ENCODE measurements around the gene ABHD8. TPM values are rescaled to one million over a fixed set of nuclear protein-coding genes. Genes with fewer than 3 reads are reported as not detected.

The ABHD8 gene
- total and polyA plus RNA-seq, 2 of the 13 experiments (the other 11 are each of a cell fraction or from before 2014, with no cell fraction given) = 6.3 to 7.2 TPM

- intact Hi-C loops (cut with micrococcal nuclease; ENCODE audit: unreplicated experiment) (loop anchor here (1.0 kb wide), 1 partner anchor 37 kb away; the partner anchor contains the start of gene BABAM1), in situ Hi-C loops (cut with HindIII; ENCODE audit: extremely low pct_ligation_motif_present, low pct_unique_long_range_greater_than_20kb) (no loop called here)
- Histone ChIP-seq H3K4me1 (ENCODE audit: insufficient read depth, low read length) (peaks cover 33% of the 10 kb centered on the region), H3K9ac (ENCODE audit: insufficient read depth, low read depth, low read length) (0 out of 2 replicates have a peak overlapping the region, but pooled peaks have one; percentile 33), H3K4me2 (ENCODE audit: low read depth, low read length) (peak overlapping the region; percentile 97), H3K27ac (ENCODE audit: extremely low read length, insufficient read depth, low read length) (peak overlapping the region; percentile 48), H3K79me2 (ENCODE audit: insufficient read depth, low read length) (peaks cover 4% of the 10 kb centered on the region), H3K27me3 (ENCODE audit: control insufficient read depth in 1 of 2, insufficient read depth in 2 of 2, low read length in 2 of 2) (no peaks in the 10 kb centered on the region; a peak in 1 of 5 replicates), H3K4me3 (replicated peaks in 1 of 3; ENCODE audit: insufficient read depth in 1 of 3, low read depth in 2 of 3, low read length in 3 of 3) (peak overlapping the region in 1 of 3 experiments; percentile 85; a peak in 3 of 6 replicates), H4K20me1 (ENCODE audit: insufficient read depth, low read length) (no peaks in the 10 kb centered on the region), H3K9me3 (ENCODE audit: low read length) (no peaks in the 10 kb centered on the region), H2AFZ (ENCODE audit: low read length) (no peak overlapping the region), H3K36me3 (replicated peaks in 1 of 2; ENCODE audit: control insufficient read depth in 1 of 2, insufficient read depth in 2 of 2, low read length in 2 of 2) (no peaks in the 10 kb centered on the region)
- CTCF ChIA-PET (ENCODE audit: low intra/inter-chr PET ratio, low total read pairs) = no interaction called here
- POLR2A ChIA-PET = interaction anchor here (0.7 to 1.8 kb wide), 16 partner anchors 13 to 302 kb away, joined by 3 to 13 read pairs (median 4); partner anchors contain the start of genes BABAM1, BST2, MVB12A and OCEL1
- FAIRE-seq (no peak), ATAC-seq (no peak), DNase-seq (ENCODE audit: low spot score) (no peak)
- TF ChIP-seq ZNF652 (CRISPR knock-in tag; IDR thresholded peaks at IDR 0.05; ENCODE audit: borderline replicate concordance, low read depth) (peak; percentile 78), ZNF121 (CRISPR knock-in tag; IDR thresholded peaks at IDR 0.05) (peak; percentile 70), NR2F2 (IDR thresholded peaks at IDR 0.05; ENCODE audit: borderline replicate concordance, low read depth) (no peak), ZNF317 (CRISPR knock-in tag; IDR thresholded peaks at IDR 0.05) (0 out of 2 replicates have a peak, but pooled peaks have one; percentile 10)
- 53% methylated on average over 12 of the region's 12 CpGs for WGBS (ENCODE audit: low lambda C conversion rate)
- no TSS peak for BruUV-seq (replicated peaks)
Observed at GRCh38 chr19:17304386-17305215, 1.4 kb upstream of the ABHD8 start.

DNA sequence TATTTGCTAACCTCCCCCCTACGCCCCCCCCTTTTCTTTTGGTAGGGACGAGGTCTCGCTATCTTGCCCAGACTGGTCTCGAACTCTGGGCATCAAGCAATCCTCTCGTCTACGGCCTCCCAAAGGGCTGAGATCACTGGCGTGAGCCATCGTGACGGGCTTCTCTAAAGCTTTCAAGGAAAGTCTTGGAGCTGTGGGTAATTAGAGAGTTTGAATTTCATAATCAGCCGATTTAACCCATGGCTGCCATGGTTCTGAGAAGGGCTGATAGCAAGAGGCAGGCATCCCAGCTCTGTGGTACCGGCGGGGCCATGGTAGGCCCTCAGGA is 679 bp upstream of the ABHD8 start:
- Histone ChIP-seq H3K27ac (ENCODE audit: extremely low read length, insufficient read depth, low read length) (no peak overlapping the region), H2AFZ (ENCODE audit: low read length) (no peak overlapping the region), H3K9me3 (ENCODE audit: low read length) (no peaks in the 10 kb centered on the region), H3K36me3 (replicated peaks in 1 of 2; ENCODE audit: control insufficient read depth in 1 of 2, insufficient read depth in 2 of 2, low read length in 2 of 2) (no peaks in the 10 kb centered on the region), H3K4me2 (ENCODE audit: low read depth, low read length) (peak overlapping the region; percentile 97), H3K27me3 (ENCODE audit: control insufficient read depth in 1 of 2, insufficient read depth in 2 of 2, low read length in 2 of 2) (no peaks in the 10 kb centered on the region), H3K79me2 (ENCODE audit: insufficient read depth, low read length) (peaks cover 3% of the 10 kb centered on the region), H3K4me3 (replicated peaks in 1 of 3; ENCODE audit: insufficient read depth in 1 of 3, low read depth in 2 of 3, low read length in 3 of 3) (peak overlapping the region; percentile 47 to 81 (median 61); a peak in 5 of 6 replicates), H3K4me1 (ENCODE audit: insufficient read depth, low read length) (peaks cover 33% of the 10 kb centered on the region), H4K20me1 (ENCODE audit: insufficient read depth, low read length) (no peaks in the 10 kb centered on the region), H3K9ac (ENCODE audit: insufficient read depth, low read depth, low read length) (peak overlapping the region; percentile 58; the same call in 1 of the 2 replicates)
- ChIA-PET POLR2A (interaction anchor here (0.8 to 1.8 kb wide), 4 partner anchors 13 to 79 kb away, joined by 3 to 5 read pairs (median 4); no protein-coding TSS in a partner anchor), CTCF (ENCODE audit: low intra/inter-chr PET ratio, low total read pairs) (no interaction called here)
- DNase-seq (ENCODE audit: low spot score) (no peak), ATAC-seq (no peak), FAIRE-seq (no peak)
- intact Hi-C loops (cut with micrococcal nuclease; ENCODE audit: unreplicated experiment) (loop anchor here (1.0 kb wide), 1 partner anchor 89 kb away; the partner anchor contains the start of gene USE1), in situ Hi-C loops (cut with HindIII; ENCODE audit: extremely low pct_ligation_motif_present, low pct_unique_long_range_greater_than_20kb) (no loop called here)
- 0 out of 2 replicates have a peak, but pooled peaks have one; percentile 19 for TF ChIP-seq ZNF121 (CRISPR knock-in tag; IDR thresholded peaks at IDR 0.05)
- TF ChIP-seq, protein P1, sequence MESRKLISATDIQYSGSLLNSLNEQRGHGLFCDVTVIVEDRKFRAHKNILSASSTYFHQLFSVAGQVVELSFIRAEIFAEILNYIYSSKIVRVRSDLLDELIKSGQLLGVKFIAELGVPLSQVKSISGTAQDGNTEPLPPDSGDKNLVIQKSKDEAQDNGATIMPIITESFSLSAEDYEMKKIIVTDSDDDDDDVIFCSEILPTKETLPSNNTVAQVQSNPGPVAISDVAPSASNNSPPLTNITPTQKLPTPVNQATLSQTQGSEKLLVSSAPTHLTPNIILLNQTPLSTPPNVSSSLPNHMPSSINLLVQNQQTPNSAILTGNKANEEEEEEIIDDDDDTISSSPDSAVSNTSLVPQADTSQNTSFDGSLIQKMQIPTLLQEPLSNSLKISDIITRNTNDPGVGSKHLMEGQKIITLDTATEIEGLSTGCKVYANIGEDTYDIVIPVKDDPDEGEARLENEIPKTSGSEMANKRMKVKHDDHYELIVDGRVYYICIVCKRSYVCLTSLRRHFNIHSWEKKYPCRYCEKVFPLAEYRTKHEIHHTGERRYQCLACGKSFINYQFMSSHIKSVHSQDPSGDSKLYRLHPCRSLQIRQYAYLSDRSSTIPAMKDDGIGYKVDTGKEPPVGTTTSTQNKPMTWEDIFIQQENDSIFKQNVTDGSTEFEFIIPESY (CRISPR knock-in tag; IDR thresholded peaks at IDR 0.05) = no peak
- BruUV-seq (replicated peaks) = no TSS peak
- 41% methylated on average over 8 of the region's 12 CpGs for WGBS (ENCODE audit: low lambda C conversion rate)
